ENCODE data around the gene ZNF48.
A peak's percentile ranks its signal among the peaks of the same experiment; 100 is the strongest.

The ZNF48 gene

GRCh38 chr16:30444231-30445148, 49.3 kb downstream of the ZNF48 start:
- no peak for DNase-seq (ENCODE audit: low spot score)

- no peak for DNase-seq (ENCODE audit: low spot score)
Observed at GRCh38 chr16:30445149-30445407, 49.9 kb downstream of the ZNF48 start.

- peak; percentile 97 for DNase-seq (ENCODE audit: low spot score)
Observed at GRCh38 chr16:30445408-30446202, 50.4 kb downstream of the ZNF48 start, which contains the start of gene SEPHS2. TSS of gene SEPHS2 (minus strand) at chr16:30445874. CDS start at chr16:30445727, 147 bp downstream.

- DNase-seq (ENCODE audit: low spot score) = no peak
Observed at GRCh38 chr16:30446203-30446595, 51.0 kb downstream of the ZNF48 start.

DNA sequence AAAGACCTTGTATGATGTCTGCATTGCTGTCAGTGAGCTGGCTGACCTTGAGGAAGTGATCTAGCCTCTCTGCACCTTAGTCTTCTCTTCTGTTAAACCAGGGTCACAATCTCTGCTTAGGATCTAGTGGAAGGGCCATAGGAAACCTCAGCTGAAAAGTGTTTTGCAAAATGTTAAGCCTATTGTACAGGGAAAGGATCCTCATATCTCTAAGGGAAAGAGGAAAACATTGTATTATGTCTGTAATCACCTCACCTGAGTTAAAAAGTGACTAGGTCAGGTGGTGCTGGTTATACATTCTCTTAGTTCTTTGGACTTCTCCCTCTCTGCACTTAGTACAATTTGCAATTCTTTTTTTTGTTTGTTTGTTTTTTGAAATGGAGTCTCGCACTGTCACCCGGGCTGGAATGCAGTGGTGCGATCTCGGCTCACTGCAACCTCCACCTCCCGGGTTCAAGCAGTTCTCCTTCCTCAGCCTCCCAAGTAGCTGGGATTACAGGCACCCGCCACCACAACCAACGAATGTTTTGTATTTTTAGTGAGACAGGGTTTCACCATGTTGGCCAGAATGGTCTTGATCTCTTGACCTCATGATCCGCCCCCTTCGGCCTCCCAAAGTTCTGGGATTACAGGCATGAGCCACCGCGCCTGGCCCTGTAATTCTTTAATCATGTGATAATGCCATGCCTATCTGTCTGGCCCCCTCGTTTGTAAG, 52.4 kb downstream of the ZNF48 start:
- no peak for DNase-seq (ENCODE audit: low spot score)

- DNase-seq (ENCODE audit: low spot score) = no peak
Observed at GRCh38 chr16:30449116-30449435, 53.9 kb downstream of the ZNF48 start.
